Measurements from ENCODE around the gene NPLOC4. TPM values are rescaled to one million over a fixed set of nuclear protein-coding genes. Genes with fewer than 3 reads are reported as not detected.
A peak's percentile ranks its signal among the peaks of the same experiment; 100 is the strongest.

Gene NPLOC4
- total and polyA plus RNA-seq, 2 of the 13 experiments (the other 11 are each of a cell fraction or from before 2014, with no cell fraction given), result 57.0 to 97.0 TPM

GRCh38 chr17:81514739-81515529 lies 122.0 kb downstream of the NPLOC4 start (continued):
- TF ChIP-seq ZNF318 (CRISPR knock-in tag; IDR thresholded peaks at IDR 0.05), result no peak
- TF ChIP-seq CREB3 (CRISPR knock-in tag; IDR thresholded peaks at IDR 0.05), result no peak
- no peak for TF ChIP-seq PCBP2 (optimal IDR thresholded peaks at IDR 0.05; ENCODE audit: low read depth, low read length, poor library complexity, severe bottlenecking)
- TF ChIP-seq POLR2AphosphoS5 (IDR thresholded peaks at IDR 0.05; ENCODE audit: low read depth, low read length), result no peak; the same call in 1 of the 2 replicates
- TF ChIP-seq ZNF614 (CRISPR knock-in tag; IDR thresholded peaks at IDR 0.05; ENCODE audit: borderline replicate concordance), result no peak
- no peak for TF ChIP-seq ZNF276 (CRISPR knock-in tag; IDR thresholded peaks at IDR 0.05; ENCODE audit: low read depth)
- TF ChIP-seq PHF8 (CRISPR knock-in tag; IDR thresholded peaks at IDR 0.05), result peak; percentile 73
- no peak for TF ChIP-seq ZBED4 (CRISPR knock-in tag; IDR thresholded peaks at IDR 0.05; ENCODE audit: borderline replicate concordance)
- TF ChIP-seq ARID3A (IDR thresholded peaks at IDR 0.05; ENCODE audit: low read depth, low read length), result no peak
- no peak for TF ChIP-seq RORA (CRISPR knock-in tag; IDR thresholded peaks at IDR 0.05)
- TF ChIP-seq RARG (CRISPR knock-in tag; IDR thresholded peaks at IDR 0.05; ENCODE audit: low read depth), result no peak

Measured in HepG2 (cell line).